HG02642 (cell line): ENCODE measurements around the gene PPIL4.

Source experiments
- ATAC-seq: cut with Tn5 transposase; IDR thresholded peaks from one replicate; pipeline ENCODE4 v1.9.1; 2021; ENCODE audit warnings: mild to moderate bottlenecking; ENCODE audit not compliant: unreplicated experiment, poor library complexity

The PPIL4 gene, protein sequence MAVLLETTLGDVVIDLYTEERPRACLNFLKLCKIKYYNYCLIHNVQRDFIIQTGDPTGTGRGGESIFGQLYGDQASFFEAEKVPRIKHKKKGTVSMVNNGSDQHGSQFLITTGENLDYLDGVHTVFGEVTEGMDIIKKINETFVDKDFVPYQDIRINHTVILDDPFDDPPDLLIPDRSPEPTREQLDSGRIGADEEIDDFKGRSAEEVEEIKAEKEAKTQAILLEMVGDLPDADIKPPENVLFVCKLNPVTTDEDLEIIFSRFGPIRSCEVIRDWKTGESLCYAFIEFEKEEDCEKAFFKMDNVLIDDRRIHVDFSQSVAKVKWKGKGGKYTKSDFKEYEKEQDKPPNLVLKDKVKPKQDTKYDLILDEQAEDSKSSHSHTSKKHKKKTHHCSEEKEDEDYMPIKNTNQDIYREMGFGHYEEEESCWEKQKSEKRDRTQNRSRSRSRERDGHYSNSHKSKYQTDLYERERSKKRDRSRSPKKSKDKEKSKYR

DNA sequence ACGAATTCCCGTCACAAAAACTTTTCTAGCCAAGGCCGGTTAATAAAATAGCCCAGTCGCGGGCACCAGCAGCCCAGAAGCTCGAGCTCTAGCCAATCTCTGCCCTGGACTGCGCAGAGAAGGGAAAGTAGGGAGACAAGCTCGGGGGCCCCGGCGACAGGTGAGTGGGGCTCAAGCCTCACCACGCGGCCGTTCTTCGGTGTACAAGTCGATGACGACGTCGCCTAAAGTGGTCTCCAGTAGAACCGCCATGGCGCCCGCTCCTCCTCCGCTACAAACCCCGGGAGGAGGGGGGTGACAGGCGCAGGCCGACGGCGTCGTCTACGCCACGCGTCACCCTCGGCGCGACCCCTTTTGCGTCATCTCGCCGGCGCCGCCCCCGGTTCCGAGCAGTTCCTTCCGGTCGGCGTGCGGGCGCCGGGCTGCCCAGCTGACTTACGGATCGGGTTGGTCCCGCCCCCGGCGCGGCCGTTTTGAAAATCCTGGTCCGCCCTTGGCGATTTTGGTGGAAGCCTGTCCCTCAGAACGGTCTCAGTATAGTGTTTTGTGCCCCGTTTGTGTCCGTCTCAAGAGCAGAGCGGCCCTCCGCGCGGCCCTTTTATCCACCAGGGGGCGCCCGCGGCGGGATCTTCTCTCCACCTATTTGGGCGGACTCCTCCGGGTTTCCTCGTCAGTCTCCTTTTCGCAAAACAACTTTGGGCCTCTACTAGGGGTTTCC is at the start of gene PPIL4:
TSS of gene PPIL4 (minus strand) at position 290 of the 718 bp plus-strand sequence. CDS start at position 252, 38 bp downstream.
- peak; percentile 92 for ATAC-seq

DNA sequence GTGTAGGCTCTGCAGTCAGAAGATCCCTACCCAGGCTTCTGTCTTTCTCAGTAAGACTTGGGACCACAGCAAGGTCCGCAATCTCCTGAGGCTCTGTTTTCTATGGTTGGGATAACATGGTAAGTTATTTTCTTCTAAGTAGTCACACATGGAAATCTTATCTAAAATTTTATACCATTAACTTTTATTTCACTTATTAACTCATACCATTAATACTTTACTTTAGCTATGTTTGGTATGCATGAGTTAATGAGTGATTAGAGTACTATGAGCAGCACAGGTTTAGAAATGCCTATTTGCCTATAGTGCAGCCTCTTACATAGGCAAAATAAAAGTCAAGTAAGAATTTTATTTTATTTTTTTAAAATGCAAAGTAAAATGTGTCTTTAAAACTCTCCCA is 47.6 kb upstream of the PPIL4 start:
- ATAC-seq: no peak

DNA sequence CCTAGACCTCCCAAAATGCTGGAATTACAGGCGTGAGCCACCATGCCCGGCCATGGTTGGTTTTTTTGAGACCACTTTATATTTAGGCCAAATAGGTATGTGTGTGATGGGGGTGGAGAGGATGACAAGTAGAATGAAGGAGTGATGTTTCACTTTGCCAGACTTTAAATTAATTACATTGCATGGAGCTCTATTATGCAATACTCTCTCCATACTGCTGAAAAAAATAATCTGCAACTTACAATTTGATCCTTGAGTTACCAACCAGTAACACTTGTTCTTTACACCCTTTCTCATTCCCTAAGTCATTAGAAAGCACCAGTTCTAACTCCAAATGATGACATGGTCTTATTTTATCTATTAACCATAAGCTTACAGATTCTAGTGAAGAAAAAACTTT is 47.1 kb upstream of the PPIL4 start:
- no peak for ATAC-seq

DNA sequence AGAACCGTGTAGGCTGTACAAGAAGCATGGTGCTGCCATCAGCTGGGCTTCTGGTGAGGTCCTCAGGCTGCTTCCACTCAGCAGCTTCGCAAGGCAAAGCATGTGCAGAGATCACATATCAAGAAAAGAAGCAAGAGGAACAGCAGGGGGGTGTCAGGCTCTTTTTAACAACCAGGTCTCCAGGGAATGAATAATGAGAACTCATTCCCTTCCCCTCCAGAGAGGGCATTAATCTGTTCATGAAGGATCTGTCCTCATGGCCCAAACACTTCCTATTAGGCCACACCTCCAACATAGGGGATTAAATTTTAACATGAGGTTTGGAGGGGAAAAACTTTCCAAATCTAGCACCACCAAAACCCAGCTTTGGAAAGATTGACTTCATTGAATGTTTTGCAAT is 40.3 kb upstream of the PPIL4 start:
- no peak for ATAC-seq

DNA sequence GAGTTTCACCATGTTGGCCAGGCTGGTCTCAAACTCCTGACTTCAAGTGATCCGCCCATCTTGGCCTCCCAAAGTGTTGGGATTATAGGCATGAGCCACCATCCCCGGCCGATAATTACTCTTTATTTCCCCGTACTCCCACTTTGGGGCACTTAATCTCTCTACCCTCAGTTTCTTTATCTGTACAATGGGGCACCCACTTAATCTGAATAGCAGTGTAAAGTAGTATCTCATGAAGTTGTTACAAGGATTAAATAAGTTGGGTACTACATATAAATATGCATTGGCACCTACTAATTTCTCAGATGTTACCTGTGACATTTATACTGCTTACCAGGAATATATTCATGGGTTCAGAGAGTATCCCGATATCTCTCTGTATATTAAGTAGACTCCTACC is 35.5 kb upstream of the PPIL4 start:
- ATAC-seq: no peak

DNA sequence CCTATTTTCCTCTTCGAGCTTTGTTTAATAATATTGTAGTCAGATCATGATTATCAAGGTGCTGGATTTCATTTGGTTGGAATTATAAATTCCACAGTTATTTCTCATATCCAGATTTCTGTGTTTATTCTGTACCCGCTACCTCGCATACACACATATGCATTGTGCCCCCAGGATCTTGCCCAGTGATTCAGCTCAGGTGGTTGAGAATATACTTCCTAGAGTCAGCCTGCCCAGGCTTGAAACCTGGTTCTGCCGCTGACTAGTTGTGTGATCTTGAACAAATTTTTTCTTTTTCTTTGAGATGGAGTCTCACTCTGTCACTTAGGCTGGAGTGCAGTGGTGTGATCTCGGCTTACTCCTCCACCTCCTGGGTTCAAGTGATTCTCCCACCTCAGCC is 35.0 kb upstream of the PPIL4 start:
- no peak for ATAC-seq

DNA sequence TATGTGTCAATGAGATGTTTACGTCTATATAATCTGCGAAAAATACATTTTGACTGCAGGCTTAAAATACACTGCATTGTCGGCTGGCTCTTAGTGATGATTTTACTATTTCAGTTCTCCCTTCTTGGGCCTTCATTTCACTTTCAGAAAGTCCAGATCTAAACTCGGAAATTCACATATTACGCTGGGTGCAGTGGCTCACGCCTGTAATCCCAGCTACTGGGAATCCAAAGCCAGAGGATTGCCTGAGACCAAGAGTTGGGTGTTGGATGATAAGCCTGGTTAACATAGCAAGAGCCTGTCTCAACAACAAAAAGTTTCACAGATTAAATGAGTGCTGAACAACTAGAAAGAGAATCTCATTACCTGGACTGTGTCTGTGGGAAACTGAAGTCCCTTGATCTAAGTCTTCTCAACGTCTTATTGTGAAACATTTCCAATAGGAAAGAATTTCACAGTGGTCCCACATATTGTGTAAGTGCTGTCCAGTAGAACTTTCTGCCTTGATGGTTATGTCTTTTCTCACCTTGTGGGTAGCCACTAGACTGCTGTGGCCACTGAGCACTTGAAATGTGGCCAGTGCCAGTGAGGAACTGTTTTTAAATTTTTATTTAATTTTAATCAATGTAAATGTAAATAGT is 22.2 kb upstream of the PPIL4 start:
- ATAC-seq: no peak

DNA sequence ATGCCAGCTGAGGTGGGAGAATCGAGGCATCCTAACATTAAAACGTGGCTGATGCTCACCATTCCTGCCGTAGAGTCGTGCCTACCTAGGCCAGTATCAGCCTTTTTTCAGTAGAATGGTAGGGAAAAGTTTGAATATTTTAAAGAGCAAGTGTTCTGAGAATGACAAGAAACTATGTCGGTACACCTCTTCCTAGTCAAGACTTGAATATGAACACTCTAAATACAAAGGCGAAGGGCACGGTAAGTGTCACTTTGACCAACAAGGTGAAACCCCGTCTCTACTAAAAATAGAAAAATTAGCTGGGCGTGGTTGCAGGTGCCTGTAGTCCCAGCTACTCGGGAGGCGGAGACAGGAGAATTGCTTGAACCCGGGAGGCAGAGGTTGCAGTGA is 21.3 kb upstream of the PPIL4 start:
- ATAC-seq: no peak

DNA sequence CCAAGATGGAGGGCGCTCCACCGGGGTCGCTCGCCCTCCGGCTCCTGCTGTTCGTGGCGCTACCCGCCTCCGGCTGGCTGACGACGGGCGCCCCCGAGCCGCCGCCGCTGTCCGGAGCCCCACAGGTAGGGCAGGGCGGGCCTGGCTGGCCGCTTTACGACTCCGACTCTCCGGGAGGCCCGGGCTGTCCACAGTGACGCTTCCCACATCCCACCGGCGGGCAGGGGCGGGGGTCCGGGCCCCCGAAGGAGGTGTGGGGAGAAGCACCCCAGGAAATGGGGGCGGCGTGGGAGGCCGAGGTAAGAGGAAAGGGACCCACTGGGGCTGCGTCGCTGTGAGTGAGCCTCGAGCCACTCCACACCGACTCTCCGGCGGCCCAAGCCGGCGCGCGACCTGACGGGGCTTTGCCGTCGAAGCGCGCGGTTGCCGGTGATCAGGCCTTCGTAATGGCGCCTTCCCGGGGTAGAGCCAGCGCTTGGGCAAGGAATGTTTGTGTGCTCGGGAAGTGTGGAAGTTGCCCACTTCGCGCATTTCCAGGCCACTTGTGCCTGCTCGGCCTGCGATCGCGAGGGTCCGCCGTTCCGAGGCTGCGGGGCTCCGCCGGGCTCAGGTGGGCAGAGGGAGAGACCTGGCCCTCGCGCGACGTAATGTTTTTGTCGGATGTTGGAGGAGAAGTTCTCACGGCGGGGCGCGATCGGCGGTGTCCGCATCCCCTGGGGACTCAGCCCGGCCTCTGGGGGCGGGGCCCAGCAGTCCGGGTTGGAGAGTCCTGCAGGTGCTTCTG is 20.8 kb upstream of the PPIL4 start:
- peak; percentile 25 for ATAC-seq

DNA sequence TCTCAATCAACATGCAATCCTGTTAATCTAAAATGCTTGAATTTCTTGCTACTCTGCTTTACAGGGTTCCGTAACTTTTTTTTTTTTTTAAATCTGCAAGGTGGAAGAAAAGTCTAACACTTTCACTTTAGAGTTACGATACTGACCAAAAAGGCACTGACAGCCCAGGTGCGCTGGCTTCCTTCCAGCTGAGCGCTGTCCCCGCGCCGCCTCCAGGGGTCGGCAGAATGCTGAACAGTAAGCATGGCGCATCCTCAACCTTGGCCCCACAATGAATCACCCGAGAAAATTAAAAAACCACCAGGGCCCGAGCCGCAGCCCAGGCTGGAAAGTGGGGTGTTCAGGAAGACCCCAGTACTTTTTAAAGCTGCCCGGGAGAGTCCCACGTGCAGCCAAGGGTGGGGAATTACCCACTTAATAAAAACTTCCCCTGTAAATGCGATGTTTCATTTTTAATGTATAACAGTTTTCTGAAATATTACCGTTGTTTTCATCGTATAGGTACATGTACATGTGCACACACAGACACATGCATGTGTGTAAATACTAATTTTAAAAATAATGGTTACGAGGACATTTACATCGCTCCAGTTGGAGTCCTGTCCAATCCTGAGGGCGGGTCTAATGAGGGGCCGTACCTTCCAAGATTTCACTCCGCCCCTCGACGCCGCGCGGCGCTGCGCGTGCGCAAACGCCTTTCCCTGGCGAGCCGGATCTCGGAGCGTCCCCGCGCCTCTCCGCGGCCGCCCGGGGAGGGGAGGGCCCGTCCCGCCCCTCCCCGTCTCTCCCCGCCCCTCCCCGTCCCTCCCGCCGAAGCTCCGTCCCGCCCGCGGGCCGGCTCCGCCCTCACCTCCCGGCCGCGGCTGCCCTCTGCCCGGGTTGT is 19.9 kb upstream of the PPIL4 start, which contains the start of gene GINM1:
TSS of gene GINM1 (plus strand) at position 849 of the 883 bp plus-strand sequence. CDS start 40 bp downstream, outside the sequence.
- ATAC-seq: peak; percentile 87

DNA sequence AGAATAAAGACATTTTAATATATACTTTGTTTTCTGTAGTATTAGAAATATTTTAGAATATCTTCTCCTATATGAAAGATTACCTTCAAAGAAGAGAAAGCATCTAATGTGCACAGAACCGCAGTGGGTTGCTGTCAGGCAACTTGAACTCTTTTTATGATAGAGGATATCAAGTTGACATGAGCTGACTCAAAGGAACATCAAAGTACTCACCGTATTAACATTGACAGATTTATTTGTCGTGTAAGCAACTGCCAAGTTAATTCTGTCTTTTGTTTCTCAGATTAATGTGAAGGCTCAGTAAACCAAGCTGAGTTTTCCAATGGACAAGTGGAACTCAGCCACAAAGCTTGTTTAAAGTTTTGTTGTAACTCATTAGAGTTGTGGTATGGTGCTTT is 18.1 kb upstream of the PPIL4 start:
- ATAC-seq: no peak

DNA sequence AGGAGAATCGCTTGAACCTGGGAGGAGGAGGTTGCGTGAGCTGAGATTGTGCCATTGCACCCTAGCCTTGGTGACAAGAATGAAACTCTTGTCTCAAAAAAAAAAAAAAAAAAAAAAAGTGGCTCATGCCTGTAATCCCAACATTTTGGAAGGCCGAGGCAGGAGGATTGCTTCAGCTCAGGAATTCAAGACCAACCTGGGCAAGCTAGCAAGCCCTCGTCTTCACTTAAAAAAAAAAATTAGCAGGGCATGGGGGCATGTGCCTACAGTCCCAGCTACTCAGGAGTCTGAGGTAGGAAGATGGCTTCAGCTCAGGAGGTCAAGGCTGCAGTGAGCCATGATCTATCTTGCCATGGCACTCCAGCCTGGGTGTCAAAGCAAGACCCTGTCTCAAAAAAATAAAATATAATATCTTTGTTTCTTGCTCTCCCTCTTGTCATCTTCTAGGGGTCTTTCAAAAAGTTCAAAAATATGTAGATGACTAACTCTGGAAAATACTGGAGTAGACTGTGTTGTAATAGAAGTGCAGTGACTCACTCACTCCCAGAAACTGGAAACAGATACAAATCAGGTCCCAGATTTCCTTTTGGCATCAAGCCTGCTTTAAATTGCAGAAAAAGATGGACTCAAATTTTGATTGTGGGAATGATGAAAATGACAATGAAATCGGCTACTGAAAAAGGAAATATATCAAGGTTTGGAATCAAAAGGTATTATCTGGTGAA is 17.5 kb upstream of the PPIL4 start:
- no peak for ATAC-seq

DNA sequence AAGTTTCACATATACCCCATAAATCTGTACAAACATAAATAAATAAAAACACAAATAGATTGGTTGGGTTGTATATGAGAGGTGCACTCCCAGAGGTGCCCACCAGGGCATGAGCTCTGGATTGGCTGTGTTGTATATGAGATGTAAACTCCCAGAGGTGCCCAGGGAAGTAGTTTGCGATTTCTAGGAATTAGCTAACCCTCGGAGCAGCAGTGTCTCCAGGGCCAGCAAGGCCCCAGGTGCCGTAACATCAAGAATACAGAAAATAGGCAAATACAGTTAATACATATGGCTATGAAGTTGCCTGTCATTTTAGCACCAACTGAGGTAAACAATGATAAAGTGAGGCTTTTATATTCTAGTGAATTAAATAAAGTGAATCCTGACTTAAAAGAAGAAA is 14.9 kb upstream of the PPIL4 start:
- no peak for ATAC-seq

DNA sequence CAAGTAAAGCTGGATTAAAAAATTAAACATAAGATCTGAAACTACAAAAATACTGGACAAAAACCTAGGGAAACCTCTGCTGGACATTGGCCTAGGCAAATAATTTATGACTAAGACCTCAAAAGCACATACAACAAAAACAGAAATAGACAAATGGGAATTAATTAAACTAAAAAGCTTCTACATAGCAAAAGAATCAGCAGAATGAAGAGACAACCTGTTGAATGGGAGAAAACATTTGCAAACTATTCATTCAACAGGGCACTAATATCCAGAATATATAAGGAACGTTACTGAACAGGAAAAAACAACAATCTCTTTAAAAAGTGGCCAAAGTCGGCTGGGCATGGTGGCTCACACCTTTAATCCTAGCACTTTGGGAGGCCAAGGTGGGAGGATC is 13.5 kb upstream of the PPIL4 start:
- ATAC-seq: no peak

DNA sequence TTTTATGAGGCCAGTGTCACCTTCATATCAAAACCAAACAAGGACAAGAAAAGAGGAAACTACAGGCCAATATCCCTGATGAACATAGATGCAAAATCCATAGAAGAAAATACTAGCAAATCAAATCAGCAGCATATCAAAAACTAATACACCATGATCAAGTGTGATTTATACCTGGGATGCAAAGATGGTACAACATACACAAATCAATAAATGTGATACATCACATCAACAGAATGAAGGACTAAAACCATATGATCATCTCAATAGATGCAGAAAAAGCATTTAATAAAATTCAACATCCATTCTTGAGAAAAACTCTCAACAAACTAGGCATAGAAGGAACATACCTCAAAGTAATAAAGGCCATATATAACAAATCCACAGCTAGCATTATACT is 12.2 kb upstream of the PPIL4 start:
- ATAC-seq: no peak

DNA sequence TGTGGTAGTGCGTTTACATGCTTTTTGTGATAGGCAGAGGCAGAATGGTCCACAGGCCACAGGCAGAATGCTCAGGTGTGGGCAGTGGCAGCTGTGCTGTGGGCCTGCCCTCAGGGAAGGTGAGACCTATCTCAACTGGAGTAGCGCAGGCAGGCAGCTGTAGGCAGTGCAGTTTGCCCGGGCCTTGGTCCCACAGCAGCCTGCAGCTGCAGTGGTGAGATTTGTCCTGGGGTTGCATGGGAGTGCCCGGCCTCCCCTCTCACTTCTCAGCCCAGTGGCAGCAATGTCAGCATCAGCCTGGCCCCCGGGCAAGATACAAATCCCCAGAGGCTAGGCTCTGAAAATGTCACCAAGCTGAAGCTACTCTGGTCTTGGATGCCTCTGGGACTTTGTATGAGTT is 6.1 kb upstream of the PPIL4 start:
- no peak for ATAC-seq

DNA sequence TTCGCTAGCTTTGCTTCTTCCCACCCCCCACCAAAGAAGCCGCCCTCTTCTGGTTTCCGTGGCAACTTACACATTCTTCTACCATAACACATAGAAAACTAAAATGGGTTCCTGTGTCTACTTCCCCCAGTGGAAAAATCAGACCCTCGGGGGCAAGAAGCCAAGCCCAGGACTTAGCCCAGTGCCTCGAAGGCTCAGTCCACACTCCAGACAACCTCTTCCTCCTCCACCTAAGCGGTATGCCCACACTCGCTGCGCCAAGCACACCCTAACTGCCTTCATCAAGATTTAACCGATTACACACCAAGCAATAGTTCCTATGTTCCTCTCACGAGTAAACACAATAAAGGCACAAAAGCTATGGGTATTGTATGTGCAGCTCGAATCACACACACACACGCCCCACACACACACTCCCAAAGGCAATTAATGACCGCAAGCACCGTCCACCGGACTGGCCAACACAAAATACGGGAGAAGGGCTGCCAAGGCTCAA is 537 bp downstream of the PPIL4 start:
- peak; percentile 20 for ATAC-seq

DNA sequence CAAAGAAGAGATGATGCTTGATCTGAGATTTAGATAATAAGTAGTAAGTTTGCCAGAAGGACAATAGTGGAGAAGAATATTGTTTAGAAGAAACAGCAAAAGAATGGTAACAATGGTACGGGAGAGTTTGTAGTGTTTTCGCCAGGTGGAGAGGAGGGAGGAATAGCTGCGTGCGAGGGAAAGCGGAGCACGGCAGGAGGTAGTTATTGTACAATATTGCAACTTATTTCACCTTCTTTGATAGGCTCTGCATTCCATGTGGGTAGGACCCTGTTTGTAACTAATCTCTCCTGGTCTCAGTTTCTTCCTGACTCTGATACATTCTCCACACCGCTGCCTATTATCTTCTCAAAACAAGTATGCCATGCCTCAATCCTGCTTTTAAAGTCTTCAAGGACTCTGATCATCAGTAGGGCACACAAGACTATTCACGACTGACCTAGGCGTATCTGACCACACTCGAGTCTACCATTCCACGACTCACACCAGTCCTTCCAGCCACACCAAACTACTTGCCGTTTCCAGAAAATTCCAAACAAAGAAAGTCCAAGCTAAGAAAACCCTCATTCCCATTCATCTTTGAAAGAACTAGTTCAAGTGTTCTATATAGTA is 1.1 kb downstream of the PPIL4 start:
- no peak for ATAC-seq
